HG03558 (cell line): Measurements from ENCODE around the gene ANKMY2.
"Not testable (repeated sequence)": the region's sequence is repeated elsewhere in the genome, so short reads cannot be mapped to it uniquely, and the experiment has no call there.

Experiments
- ATAC-seq: cut with Tn5 transposase; IDR thresholded peaks from one replicate; pipeline ENCODE4 v1.9.1; 2021; ENCODE audit warnings: moderate number of reproducible peaks; ENCODE audit not compliant: unreplicated experiment; ENCODE audit errors: extremely low read depth

ANKMY2 gene

DNA sequence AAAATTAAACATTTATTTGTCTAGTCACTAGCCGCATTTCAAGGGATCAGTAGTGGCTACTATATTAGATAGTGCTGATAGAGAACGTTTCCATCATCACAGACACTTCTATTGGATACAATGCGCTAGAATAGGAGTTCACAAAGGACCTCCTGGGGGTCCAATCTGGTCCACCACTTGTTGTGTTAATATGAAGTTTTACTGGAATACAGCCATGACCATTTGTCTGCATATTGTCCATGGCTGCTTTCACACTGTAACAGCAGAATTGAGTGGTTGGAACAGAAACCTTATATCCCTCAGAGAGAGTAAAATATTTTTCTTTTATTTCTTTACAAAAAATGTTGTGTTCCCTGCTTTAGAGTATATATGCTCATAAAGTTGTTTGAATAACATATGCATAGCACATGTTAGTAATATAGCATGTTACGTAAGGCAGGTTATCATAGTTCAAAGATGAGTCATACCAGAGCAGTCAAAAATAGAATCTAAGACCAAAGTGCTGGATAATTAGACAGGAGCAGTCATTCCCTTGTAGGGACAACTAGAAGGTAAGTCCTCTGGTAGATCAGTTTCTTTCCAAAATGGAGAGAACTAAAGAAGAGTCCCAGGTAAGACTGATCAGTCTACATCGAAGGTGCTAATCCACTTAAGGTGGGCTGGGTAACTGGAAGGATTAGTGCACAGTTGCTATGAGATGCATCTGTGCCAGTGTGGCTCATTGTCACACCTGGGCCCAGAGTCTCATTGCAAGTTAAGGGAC lies 15.3 kb upstream of the ANKMY2 start:
- no peak for ATAC-seq

DNA sequence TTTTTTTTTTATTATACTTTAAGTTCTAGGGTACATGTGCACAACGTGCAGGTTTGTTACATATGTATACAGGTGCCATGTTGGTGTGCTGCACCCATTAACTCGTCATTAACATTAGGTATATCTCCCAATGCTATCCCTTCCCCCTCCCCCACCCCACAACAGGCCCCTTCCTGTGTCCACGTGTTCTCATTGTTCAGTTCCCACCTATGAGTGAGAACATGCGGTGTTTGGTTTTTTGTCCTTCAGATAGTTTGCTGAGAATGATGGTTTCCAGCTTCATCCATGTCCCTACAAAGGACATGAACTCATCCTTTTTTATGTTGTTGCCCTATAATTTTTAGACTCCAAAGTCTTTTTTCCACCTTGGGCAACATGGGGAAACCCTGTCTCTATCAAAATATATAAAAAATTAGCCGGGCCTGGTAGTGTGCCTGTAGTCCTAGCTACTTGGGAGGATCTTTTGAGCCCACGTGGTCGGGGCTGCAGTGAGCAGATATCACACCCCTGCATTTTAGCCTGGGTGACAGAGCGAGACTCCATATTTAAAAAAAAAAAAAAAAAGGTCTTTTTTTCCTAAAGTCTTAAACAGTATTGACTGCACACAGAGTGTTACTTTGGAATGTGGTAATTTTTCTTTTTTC lies 14.4 kb upstream of the ANKMY2 start:
- ATAC-seq: not testable (repeated sequence)

DNA sequence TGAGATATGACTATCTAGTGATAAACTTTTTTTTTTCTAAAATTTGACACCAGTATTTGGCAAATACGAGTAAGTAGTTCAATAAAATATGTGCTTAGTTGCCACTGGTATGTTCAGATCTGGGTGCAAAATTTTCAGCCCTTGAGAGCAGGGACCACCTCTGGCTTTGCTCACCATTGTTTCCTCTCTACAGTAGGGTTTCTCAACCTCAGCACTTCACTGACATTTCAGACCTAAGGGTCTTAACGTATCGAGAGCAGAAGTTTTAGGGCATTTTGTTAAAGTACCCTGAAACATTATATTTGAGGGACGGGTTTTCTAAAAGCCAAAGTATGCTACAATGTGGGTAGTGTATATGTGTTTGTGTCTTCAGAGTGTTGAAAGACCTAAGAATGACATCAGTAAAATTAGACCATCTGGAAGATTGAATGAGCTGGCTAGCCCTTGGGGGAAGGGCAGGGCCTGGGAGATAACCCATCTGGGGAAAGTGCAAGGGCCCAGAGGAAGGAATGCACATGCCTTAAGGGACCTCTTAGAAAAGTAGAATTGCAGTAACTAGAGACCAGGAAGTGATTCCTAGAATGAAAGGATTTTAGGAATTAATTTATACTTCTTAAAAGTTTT lies 12.2 kb upstream of the ANKMY2 start:
- ATAC-seq: no peak

DNA sequence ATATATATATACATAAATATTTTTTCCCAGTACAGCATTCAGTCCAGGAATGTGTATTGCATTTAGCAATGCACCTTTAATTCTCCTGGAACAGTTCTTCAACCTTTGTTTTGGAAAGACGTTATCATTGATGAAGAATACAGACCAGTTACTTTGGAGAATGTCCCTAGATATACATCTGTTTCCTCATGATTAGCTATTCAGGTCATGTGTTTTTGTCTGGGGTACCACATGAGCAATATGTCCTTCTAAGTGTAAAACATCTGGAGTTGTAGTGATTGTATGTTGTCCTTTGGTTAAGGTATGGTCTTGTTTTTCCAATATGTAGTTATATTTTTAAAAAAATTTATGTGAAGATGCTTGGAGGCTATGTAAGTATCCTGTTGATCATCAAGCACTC lies 10.6 kb upstream of the ANKMY2 start:
- ATAC-seq: no peak

DNA sequence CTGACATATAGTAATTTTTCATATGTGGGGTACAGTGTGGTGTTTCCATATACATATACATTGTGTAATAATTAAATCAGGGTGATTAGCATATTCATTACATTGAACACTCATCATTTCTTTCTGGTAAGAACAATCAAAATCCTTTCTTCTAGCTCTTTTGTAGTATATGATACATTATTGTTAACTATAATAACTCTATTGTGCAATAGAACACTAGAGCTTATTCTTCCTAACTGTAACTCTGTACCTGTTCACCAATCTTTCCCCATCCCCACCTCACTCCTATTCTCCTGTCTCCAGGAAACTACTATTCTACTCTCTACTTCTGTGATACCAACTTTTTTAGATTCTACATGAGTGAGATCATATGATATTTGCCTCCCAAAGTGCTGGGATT lies 9.8 kb upstream of the ANKMY2 start:
- ATAC-seq: no peak

DNA sequence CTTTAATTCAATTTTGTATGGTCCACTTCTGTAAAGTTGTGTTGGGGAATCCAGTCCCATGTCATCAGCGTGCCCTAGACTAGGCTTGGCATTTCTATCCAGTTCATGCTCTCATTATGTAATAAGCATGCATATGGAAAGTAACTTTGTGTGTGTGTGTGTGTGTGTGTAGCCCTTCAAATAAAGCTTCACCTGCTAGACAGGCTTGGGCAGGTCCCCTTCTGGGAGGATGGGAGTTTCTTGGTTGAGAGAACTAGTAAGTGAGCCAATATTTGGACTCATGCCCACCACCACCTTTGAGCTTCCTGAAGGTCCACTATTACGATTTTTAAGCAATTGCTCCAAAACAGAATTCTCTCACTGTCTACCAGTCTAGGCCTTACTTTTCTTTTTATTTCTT lies 7.3 kb upstream of the ANKMY2 start:
- no peak for ATAC-seq

DNA sequence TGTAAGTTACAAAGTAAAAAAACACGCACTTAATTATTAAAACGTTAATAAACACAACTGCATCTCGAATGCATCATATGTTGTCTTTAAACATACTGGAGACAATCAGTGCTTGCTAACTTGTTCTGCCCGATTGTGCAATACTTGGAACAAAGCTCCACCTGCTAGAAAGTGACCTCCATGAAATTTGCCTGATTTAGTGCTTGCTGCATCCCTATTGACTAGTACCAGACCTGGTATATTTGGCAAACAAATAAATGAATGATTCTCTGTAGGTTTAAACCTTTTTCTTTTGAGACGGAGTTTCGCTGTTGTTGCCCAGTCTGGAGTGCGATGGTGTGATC lies 6.7 kb upstream of the ANKMY2 start:
- ATAC-seq: no peak

DNA sequence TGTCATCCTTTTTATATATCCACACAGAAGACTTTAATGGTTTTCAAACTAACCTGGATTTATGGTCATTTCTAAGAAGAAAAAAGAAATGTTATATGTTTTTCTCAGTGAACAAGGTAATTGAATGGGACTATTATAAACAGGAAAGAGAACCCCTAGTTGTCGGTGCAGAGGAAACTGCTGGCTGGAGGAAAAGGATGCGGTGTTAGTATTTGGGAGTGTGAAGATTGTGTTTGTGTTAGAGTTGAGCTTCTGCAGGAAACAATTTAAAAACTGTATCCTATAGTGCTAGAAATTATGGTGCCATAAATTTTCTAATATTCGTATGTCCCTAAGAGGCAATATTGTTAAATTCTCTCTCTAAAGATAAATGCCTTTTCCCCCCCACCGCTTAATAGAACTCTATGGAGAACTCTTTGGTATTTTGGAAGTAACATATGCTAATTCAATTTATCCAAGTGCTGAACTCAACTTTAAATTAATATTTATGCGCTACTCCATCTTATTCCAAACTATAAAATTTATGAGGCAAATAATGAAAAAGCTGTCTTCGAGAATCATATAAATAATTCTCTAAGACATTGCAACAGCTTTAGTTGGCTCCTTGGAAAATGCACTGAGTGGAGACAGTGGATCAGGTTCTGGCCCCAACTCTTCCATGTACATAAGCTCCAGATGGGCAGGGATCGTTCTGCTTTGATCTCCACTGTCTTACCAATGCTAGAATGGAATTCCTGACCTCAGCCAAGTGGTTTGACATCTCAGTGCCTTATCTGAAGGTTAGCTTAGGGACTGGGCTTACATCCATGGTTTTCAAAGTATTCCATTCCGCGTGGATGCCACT lies 6.1 kb upstream of the ANKMY2 start:
- ATAC-seq: no peak

DNA sequence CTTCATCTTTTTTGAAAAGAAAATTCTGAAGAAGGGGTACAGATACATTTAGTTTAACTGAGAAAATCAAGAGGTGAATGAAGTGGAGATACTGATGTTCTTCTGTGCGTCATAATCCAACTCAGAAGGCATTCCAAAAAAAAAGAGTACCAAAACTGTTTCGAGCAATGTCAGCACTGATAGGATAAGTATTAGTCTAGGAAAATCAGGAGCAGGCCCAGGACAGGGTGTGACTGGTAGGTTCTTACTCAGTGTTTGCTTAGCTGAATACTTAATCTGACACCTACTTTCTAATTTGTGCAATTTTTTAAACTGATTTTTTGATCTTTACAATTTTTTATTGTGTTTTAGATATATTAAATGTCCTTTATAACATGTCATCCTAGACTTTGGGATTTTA lies 4.7 kb upstream of the ANKMY2 start:
- ATAC-seq: no peak

DNA sequence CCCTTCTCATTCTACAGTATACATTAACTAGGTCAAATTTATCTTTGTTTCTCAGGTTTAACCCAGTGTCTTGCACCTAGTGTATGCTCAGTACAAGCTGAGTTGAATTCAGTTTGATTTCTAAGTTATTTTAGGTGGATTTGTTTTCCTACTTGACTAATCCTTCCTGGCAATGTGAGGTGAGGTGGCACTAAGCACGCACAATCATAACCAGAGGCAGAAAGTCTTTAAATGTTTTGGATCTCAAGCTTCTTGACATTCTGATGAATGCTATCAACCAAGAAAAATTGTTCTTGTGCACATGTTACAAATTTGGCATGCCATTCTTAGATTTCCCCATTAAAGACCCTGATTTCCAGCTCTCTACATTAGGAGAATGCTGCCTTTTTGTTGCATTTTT lies 3.6 kb upstream of the ANKMY2 start:
- no peak for ATAC-seq

DNA sequence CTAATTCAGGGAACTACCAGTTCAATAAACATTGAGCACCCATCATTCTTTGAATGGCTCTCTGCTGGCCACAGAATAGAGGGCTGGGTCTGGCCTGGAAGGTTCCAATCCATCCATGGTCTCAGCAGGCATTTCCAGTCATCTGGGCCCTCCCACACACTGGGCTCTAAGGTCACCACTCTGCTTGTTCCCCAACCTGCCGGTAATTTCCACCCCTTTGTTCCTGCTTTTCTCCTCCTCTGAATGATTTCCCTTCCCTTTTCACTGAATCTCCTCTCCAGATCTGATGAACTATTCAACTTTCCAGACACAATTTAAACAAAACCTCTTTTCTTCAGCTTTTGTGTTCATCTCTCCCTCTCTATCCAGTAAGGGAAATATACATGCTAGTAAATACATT lies 3.0 kb upstream of the ANKMY2 start:
- no peak for ATAC-seq

DNA sequence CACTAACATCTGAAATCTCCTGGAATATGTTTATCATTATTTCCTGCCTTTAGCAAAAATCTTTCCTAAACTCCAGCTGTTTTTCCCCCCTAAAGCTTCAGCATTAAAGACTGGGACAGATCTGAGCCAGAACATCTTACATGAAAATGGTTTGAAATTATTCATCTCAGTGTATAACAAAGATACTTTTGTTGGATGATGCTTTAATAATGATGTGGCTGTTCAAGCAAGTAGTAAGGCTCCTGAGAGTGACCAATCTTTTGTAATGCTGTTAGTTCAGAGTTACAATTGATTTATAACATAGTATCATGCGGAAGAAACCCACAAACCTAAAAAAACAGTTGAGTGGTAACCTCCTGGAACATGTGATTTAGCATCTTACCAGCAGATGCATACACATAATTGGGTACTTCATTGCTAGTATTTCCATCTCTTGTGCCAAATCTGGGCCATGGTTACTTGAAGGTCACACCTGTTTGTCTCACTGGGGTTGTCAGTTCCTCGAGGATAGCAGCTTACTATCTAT lies 1.9 kb upstream of the ANKMY2 start:
- no peak for ATAC-seq

DNA sequence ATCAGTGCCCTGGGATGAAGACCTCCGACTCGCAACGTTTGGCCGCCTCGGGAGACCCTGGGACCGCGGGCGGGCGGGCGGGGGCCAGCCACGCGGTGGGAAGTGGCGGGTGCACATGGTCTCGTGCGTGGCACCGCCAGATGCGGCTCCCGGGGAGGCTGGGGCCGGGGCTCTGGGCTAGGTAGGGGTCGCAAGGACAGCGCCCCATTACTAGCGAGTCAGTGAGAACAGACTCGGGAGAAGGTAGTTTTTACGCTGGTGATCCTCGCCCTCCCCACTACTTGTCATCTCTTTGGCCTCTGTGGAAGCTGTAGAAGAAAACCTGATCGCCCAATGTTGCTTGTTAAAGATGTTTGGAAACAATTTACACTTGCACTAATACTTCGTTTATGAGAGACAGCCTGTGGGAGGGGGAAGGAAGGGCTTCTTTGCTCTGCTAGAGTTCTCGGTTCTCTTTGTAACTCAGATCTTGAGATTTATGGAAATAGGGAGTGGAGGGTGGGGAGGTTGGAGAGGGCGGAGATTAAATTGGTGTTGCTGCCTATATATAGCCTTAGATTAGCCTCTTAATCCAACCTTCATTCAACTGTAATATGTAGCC lies 1.0 kb upstream of the ANKMY2 start:
- ATAC-seq: no peak

DNA sequence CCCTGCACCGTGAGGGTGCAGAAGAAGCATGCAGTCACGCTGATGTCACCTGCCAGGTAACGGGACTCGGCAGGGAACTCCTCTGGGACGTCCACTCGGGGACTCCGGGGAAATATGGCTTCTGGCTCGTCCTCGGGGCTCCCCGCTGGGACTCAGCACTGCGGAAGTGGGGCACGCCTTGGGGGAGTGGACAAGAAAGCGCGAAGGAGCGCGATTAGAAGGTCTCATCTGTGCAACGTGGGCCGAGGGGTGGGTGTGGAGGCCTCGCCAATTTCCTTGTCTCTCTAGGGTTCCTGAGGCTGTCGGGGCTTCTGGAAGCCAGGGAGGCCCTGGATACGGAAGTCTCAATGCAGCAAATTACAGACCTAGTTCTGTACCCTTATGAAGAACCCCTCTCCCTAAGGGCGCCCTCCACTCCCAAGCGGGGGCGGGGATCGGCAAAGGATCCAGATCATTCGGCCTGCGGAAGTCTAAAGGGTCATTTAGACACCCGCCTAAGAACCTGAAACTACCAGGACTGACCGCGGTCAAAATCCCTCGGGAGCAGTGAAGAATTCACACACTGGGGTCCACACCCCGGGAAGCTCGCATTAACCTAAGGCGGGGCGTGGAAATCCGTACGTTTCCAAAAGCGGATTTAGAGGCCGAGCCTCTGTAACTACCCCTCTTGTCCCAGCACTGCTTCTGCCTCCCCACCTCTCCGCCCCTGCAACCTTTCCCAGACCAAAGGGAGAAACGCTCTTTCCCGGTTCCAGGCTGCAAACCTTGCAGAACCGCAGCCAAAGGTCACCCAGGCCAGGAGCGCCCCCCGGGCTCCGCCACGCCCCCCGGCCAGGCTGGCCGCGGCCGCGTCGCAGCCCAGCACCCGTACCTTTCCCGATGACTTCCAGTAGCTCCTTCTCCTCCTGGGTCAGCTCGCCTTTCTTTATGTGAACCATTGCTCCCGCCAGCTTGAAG lies 640 bp downstream of the ANKMY2 start:
- ATAC-seq: no peak

DNA sequence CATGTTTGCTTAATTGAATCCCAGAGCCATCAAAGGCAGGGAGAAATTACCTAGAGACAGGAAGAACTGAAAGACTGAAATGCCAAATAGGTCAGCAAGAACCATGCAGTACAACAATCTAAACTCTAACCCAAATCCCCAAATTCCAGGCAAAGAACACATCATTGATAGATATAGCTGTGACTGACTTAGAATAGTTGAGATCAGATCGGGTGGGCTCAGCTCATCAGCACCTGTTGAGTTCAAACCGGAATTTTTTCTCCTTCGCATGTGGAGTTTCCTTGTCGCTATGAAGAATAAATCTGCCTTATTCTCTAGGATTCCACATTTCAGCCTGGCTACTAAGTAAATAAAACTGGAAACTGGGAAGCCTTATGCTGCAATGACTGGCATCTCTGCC lies 1.4 kb downstream of the ANKMY2 start:
- no peak for ATAC-seq

DNA sequence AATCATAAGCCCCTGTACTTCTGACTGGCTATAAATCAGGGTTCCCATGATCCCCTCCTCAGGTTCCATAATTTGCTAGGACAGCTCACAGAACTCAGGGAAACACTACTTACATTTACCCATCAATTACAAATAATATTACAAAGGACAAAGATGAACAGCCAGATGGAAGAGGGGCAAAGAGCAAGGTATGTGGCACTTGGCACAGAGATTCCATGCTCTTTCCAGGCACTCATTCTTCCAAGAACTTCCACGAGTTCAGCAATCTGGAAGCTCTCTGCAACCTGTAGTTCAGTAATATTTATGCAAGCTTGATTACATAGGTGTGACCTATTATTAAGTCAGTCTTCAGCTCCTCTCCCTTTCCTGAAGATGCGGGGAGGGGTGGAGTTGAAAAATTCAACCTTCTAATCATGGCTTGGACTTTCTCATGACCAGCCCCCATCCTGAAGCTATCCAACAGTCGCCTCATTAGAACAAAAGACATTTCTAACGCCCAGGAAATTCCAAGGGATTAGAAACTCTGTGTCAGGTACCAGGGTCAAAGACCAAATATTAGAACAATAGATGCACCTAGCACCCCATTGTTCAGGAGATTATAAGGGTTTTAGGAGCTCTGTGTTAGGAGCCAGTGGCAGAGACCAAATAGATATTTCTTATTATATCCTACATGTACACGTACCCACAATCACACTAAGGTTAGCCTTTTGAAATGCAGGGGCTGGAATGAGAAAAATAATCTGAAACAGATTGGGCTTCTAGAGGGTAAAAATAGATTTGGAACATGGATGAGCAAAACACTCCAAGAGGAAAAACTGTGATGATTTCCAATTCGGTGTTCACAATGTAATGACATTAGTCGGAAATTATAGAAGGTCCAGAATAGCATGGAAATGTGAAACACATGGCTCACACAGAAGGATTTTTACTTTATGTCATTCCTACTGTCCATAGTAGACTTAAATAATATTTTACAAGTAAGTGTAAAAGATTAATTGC lies 7.0 kb downstream of the ANKMY2 start:
- no peak for ATAC-seq

DNA sequence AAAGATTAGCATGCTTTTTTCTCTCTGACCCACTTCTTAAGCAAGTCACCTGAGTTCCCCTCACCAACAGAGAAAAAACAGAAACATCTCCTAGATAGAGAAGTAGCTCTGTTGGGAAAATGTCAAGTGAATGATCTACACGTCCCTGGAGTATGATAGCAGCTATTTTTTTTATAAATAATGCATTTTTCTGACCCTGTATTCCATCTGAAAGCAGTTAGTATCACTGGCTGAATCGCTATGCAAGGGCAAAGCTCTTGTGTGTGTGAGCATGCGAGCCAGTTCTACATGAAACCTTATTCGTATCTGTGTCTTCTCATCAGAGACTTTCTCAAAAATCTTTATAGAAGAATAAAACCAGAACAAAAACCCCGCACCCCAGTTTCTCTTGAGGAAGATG lies 8.2 kb downstream of the ANKMY2 start:
- ATAC-seq: no peak

DNA sequence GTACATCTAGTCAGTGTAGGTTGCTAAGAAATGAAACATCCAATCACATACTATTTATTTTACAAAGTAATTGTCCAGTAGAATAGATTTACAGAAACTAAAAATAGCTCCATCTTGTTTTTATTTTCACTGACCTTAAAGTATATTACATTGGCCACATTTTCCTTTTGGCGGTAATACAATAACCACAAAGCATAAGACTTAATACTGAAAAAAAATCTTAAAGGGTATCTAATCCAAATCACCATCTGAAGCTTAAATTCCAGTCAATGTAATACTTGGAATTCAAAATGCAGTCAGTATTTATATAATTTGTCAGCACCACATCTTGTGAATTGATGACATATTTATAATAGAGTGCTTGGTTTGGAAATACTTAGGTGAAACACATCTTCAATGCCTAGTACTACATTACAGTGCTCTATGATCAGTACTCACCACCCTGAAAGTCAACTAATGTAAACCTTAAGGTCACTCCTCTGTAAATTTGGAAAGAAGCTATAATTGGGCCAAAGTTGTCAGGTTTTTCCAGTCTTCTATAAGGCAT lies 8.9 kb downstream of the ANKMY2 start:
- no peak for ATAC-seq
